NK-92 treated with Interleukin-12 subunit alpha and Interleukin-12 subunit beta, amount 100 ng/mL, for 24 hours (cell line): ENCODE results near the gene TLE3.

ENCODE experiments used
- DNase-seq: peaks from one replicate; lab custom pipeline; 2025; lab: John Stamatoyannopoulos, UW

TLE3 gene

GRCh38 chr15:70001859-70002258 is 95.9 kb downstream of the TLE3 start:
- DNase-seq, result no peak

- DNase-seq, result no peak
These were observed 98.2 kb downstream of the TLE3 start for GRCh38 chr15:69999392-70000085.

GRCh38 chr15:69998541-69999391 is 99.0 kb downstream of the TLE3 start:
- no peak for DNase-seq

GRCh38 chr15:69997813-69998212 is 99.9 kb downstream of the TLE3 start:
- DNase-seq, result no peak
